ENCODE data around the gene TESPA1.

- TF ChIP-seq POLR2AphosphoS5 (IDR thresholded peaks at IDR 0.05) (no peak), CTCF (IDR thresholded peaks at IDR 0.05) (no peak), POLR2A (IDR thresholded peaks at IDR 0.05) (no peak)
Observed at GRCh38 chr12:54984658-54985376, at the start of gene TESPA1.

All from suprapubic skin (tissue), 4 donors.